ENCODE data around the gene COIL. TPM values are rescaled to one million over a fixed set of nuclear protein-coding genes. Genes with fewer than 3 reads are reported as not detected.
A peak's percentile ranks its signal among the peaks of the same experiment; 100 is the strongest.

The COIL gene
- total and polyA plus RNA-seq, 2 of the 13 experiments (the other 11 are each of a cell fraction or from before 2014, with no cell fraction given), result 8.1 to 29.4 TPM

DNA sequence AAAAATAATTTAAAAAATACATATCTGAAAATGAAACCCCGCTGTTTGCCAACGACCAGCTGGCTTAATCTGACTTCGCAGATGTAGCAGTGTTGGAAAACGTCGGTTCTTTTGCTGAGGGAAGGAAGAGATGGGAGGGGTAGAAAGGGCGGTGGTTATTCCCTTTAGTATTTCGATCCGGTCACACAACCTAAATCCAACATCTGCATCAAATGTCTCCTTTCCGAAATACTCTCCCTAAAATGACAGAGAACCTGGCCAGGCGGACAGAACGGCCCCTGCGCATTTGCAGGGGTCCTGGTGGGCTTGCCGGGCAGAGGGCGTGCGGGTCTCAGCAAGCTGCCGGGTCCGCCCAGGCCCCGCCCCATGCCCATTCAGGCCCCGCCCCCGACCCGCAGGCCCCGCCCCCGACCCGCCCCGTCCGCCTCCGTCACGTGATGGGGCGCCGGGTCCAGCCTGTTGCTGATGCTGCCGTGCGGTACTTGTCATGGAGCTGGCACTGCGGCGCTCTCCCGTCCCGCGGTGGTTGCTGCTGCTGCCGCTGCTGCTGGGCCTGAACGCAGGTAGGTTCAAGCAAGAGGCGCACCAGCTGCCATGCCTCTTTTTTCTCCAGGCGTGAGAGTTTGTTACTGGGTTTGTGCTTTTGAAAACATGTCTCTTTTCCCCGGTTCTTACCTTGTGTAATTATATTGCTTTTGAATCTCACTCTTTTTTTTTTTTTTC is 17.0 kb upstream of the COIL start, which contains the start of gene SCPEP1 (continued):
- TF ChIP-seq ZNF704 (CRISPR knock-in tag; IDR thresholded peaks at IDR 0.05; ENCODE audit: borderline replicate concordance) (no peak), ATF1 (CRISPR knock-in tag; IDR thresholded peaks at IDR 0.05) (no peak), POGZ (CRISPR knock-in tag; IDR thresholded peaks at IDR 0.05) (0 out of 2 replicates have a peak, but pooled peaks have one; percentile 29), SMC3 (IDR thresholded peaks at IDR 0.05; ENCODE audit: low read length) (no peak), ZNF441 (CRISPR knock-in tag; IDR thresholded peaks at IDR 0.05; ENCODE audit: borderline replicate concordance) (0 out of 2 replicates have a peak, but pooled peaks have one; percentile 40), ZNF83 (CRISPR knock-in tag; IDR thresholded peaks at IDR 0.05; ENCODE audit: borderline replicate concordance) (no peak), ZSCAN5A (CRISPR knock-in tag; IDR thresholded peaks at IDR 0.05; ENCODE audit: borderline replicate concordance) (no peak), ZNF709 (CRISPR knock-in tag; IDR thresholded peaks at IDR 0.05) (no peak), NFE2L1 (CRISPR knock-in tag; IDR thresholded peaks at IDR 0.05; ENCODE audit: borderline replicate concordance) (no peak), ZNF749 (CRISPR knock-in tag; IDR thresholded peaks at IDR 0.05; ENCODE audit: borderline replicate concordance) (no peak), KAT8 (CRISPR knock-in tag; IDR thresholded peaks at IDR 0.05) (no peak; the same call in 1 of the 2 replicates)
- TF ChIP-seq, protein P1, sequence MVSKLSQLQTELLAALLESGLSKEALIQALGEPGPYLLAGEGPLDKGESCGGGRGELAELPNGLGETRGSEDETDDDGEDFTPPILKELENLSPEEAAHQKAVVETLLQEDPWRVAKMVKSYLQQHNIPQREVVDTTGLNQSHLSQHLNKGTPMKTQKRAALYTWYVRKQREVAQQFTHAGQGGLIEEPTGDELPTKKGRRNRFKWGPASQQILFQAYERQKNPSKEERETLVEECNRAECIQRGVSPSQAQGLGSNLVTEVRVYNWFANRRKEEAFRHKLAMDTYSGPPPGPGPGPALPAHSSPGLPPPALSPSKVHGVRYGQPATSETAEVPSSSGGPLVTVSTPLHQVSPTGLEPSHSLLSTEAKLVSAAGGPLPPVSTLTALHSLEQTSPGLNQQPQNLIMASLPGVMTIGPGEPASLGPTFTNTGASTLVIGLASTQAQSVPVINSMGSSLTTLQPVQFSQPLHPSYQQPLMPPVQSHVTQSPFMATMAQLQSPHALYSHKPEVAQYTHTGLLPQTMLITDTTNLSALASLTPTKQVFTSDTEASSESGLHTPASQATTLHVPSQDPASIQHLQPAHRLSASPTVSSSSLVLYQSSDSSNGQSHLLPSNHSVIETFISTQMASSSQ (IDR thresholded peaks at IDR 0.05; ENCODE audit: low read depth), result no peak; the same call in 1 of the 2 replicates
- TF ChIP-seq, protein P1 (CRISPR knock-in tag; IDR thresholded peaks at IDR 0.05; ENCODE audit: borderline replicate concordance), result no peak
- TF ChIP-seq, protein P2, sequence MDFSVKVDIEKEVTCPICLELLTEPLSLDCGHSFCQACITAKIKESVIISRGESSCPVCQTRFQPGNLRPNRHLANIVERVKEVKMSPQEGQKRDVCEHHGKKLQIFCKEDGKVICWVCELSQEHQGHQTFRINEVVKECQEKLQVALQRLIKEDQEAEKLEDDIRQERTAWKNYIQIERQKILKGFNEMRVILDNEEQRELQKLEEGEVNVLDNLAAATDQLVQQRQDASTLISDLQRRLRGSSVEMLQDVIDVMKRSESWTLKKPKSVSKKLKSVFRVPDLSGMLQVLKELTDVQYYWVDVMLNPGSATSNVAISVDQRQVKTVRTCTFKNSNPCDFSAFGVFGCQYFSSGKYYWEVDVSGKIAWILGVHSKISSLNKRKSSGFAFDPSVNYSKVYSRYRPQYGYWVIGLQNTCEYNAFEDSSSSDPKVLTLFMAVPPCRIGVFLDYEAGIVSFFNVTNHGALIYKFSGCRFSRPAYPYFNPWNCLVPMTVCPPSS (IDR thresholded peaks at IDR 0.05), result no peak
- TF ChIP-seq, protein P3, sequence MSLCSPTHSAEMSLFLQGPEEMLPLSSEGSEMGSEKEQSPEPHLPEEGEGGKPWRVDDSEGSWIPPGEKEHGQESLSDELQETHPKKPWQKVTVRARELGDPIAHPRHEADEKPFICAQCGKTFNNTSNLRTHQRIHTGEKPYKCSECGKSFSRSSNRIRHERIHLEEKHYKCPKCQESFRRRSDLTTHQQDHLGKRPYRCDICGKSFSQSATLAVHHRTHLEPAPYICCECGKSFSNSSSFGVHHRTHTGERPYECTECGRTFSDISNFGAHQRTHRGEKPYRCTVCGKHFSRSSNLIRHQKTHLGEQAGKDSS (CRISPR knock-in tag; IDR thresholded peaks at IDR 0.05; ENCODE audit: borderline replicate concordance, low read depth), result 0 out of 2 replicates have a peak, but pooled peaks have one; percentile 42
- TF ChIP-seq, protein P4, sequence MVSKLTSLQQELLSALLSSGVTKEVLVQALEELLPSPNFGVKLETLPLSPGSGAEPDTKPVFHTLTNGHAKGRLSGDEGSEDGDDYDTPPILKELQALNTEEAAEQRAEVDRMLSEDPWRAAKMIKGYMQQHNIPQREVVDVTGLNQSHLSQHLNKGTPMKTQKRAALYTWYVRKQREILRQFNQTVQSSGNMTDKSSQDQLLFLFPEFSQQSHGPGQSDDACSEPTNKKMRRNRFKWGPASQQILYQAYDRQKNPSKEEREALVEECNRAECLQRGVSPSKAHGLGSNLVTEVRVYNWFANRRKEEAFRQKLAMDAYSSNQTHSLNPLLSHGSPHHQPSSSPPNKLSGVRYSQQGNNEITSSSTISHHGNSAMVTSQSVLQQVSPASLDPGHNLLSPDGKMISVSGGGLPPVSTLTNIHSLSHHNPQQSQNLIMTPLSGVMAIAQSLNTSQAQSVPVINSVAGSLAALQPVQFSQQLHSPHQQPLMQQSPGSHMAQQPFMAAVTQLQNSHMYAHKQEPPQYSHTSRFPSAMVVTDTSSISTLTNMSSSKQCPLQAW (CRISPR knock-in tag; IDR thresholded peaks at IDR 0.05), result no peak
